HEK293T (cell line): ENCODE results near the gene SAA4.

Experiments used
- FOXA1 ChIP-seq: fragments of 450-650 bp; IDR thresholded peaks from 2 replicates; pipeline ENCODE4 v1.6.1; 2016; ENCODE audit warnings: mild to moderate bottlenecking
- HDGF ChIP-seq: fragments of 450-650 bp; IDR thresholded peaks from 2 replicates; pipeline ENCODE4 v1.6.1; 2017; ENCODE audit warnings: antibody characterized with exemption, borderline replicate concordance
- L3MBTL2 ChIP-seq: fragments of 450-650 bp; conservative IDR thresholded peaks from 2 replicates; pipeline ENCODE4 v1.6.1; 2016; ENCODE audit warnings: mild to moderate bottlenecking
- SP1 ChIP-seq: fragments of 450-650 bp; IDR thresholded peaks from 2 replicates; pipeline ENCODE4 v1.6.1; 2017
- SUZ12 ChIP-seq: fragments of 450-650 bp; IDR thresholded peaks from 2 replicates; pipeline ENCODE4 v1.6.1; 2016; ENCODE audit warnings: mild to moderate bottlenecking

DNA sequence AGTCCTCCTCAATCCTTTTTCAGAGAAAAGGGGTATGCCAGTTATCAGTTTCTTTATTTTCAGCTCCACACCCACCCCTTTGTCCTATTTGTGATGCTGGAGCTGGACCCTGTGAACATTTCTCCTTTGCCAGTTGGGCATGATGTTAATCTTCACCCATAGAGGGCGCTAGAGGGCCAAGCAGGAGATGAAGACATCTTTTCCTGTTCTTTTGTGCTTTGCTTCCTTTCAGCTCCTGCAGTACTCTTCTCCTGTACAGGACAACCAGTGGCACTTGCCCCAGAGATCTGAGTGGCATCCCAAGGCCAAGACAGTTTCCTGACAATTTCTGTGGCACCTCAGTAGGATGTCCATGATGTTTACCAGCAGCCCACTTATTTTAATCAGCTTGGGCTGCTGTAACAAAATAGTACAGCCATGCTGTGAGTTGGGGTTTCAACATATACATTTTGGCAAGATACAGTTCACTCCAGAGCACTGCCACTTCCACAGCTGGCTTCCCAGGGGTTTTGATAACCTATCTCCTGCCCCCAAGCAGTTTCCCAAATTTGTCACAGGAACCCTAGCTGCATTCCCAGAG is 7.3 kb upstream of the SAA4 start:
- no peak for TF ChIP-seq FOXA1
- no peak for TF ChIP-seq L3MBTL2
- TF ChIP-seq SUZ12: no peak
- no peak for TF ChIP-seq SP1
- TF ChIP-seq HDGF: no peak
